Activated CD4-positive, alpha-beta T cell treated with anti-CD3 and anti-CD28 coated beads, Interleukin-2, amount 50 U/mL, for 48 hours (primary cell): ENCODE results near the gene KRTCAP2.
A peak's percentile ranks its signal among the peaks of the same experiment; 100 is the strongest.
"Not testable (repeated sequence)": the region's sequence is repeated elsewhere in the genome, so short reads cannot be mapped to it uniquely, and the experiment has no call there.

Source experiments
- DNase-seq, 2 experiments: peaks; one replicate each; pipeline ENCODE4 v3.0.0-alpha.2; 2020

The KRTCAP2 gene

DNA sequence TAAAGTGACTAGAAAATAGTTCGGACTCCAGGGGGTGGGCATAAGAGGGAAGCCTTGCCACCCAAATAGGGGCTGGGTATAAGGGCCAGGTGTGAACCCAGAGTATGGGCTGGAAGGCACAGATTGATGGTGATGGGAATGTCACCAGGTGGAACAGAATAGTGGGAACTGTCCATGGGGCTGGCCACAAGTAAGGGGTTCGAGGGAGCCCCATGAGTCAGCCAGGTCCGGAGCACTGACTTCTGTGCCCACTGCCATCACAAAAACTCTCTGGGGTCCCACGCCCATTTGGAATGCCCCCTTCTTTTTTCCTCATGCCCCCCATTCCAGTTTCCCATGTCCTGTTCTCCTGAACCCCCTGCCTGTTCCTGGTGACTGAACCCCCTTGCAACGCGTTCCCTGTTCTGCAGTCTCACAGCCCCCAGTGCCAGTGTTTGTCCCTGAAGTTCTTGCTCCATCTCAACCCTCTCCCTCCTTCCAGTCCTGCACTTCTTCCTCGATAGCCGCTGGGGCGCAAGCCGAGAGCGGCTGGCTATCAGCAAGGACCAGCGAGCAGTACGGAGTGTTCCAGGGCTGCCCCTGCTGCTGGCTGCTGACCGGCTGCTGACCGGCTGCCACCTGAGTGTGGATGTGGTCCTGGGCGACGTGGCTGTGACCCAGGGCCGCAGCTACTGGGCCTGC, 8.4 kb upstream of the KRTCAP2 start:
- no peak for DNase-seq

DNA sequence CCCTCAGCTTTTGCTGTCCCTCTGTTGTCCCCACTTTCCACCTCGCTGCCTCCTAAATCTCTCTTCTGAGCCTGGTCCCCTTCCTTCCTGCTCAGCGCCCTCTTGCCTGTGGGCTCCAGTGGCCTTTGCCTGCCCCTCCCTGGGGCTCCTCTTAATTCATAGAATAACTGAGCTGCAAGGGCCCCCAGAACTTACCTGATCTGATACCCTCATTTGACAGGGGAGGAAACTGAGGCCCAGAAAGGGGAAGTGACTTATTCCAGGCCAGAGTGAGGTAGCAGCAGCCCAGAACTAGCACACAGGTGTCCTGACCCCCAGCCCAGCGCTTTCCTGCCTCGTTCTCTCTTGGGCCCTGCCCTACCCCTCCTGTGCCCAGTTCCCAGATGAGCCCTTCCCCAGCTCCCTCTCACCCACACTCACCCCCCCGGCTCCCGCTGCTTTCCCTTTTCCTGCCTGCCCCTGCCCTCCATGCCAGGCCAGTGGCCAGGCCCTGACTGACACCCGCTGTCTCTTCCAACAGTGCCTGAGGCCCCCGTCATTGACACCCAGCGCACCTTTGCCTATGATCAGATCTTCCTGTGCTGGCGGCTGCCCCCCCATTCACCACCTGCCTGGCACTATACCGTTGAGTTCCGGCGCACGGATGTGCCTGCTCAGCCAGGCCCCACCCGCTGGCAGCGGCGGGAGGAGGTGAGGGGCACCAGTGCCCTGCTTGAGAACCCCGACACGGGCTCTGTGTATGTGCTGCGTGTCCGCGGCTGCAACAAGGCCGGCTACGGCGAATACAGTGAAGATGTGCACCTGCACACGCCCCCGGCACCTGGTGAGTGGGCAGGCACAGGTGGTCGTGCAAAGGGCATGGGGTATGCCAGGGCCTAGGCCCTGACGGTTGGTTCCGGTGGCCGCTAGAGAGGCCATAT, 6.3 kb upstream of the KRTCAP2 start:
- peak in 1 of 2 experiments; percentile 1 for DNase-seq

DNA sequence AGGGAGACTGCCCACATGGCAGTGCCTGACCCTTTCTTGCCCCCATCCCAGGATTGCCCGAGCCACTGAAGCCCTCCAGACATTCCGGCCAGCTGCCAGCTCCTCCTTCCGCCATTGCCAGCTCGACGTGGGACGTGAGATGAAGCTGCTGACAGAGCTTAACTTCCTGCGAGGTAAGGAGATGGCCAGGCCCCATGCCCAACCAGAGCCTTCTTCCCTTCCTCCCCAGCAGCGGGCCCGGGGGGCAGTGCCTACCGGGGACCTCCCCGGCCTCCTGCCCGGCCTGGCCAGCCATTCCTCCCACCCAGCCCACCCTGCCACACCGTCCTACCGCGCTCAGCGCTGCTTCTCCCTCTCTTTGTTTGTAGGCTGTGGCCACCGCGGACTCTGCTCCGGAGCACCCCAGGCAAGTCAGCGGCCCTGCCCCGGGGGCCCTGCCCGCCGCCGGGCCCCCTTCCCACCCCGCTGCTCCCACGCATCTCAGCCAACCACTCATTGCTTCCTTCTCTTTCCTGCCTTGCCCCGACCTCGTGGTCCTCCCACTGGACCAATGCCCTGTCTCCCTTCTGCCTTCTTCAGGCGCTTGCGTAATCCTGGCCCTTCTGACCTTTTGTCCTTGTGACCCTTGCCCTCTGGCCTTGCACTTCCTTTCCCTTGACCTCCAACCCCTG, 5.5 kb upstream of the KRTCAP2 start:
- DNase-seq = peak in 1 of 2 experiments; percentile 3

DNA sequence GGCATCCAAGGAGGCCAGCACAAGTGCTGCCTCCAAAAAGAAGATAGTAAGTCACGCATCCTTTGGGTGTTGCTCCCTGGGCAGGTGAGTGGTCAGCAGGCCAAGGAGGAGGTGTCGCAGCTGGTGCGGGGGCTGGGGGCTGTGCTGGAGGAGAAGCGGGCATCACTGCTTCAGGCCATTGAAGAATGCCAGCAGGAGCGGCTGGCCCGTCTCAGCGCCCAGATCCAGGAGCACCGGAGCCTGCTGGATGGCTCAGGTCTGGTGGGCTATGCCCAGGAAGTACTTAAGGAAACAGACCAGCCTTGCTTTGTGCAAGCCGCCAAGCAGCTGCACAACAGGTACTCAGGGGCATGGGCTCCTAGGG, 4.8 kb upstream of the KRTCAP2 start:
- peak in 1 of 2 experiments; percentile 2 for DNase-seq

DNA sequence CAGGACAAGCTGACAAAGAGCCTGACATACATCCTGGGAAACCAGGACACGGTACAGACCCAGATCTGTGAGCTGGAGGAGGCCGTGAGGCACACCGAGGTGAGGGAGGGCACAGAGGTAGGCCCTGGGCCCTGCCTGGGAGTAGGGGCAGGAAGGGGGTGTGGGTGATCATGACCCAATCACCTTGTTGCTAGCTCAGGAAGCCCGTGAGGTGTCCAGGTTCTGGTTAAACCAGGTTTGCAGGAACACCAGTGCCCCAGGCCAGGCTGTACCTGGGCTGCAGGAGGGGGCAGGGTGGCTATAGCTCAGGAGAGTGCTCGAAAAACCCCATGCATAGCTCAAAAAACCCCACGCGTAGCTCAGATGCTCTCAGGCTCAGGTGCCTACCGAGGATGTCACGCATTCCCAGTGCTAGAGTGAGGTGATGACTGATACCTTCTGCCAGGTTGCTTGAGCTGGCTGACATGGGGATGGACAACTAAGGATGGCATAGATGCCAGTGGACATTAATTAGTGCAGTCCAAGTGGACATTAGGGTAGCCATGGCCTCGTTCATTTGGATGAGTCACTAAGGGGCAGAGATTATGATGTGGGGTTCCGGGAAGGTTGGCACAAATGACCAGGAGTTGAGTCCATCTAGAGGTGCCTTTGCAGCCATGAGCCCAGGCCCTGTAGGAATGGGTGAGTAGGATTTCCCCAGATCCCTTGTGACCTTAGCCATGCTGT, 4.3 kb upstream of the KRTCAP2 start:
- peak in 1 of 2 experiments; percentile 1 for DNase-seq

DNA sequence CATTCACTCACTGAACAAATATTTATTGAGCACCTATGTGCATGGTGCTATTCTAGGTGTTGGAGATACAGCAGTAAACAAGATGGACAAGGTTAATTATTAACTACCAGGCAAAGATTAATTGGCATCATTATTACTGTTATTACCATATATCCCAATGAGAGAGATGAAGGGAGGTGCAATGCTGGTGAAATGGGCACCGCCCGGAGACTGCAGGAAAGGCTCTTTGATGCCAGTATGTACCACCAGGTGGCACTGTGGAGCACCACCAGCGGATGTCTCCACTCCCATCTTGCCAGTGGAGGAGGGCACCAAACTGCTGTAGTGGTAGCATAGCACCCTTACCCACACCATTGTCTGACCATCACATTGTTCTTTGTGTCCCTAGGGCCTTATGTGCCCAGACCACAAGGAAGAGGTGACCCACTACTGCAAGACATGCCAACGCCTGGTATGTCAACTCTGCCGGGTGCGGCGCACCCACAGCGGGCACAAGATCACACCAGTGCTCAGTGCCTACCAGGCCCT, 3.5 kb upstream of the KRTCAP2 start:
- peak; percentile 94 for DNase-seq

DNA sequence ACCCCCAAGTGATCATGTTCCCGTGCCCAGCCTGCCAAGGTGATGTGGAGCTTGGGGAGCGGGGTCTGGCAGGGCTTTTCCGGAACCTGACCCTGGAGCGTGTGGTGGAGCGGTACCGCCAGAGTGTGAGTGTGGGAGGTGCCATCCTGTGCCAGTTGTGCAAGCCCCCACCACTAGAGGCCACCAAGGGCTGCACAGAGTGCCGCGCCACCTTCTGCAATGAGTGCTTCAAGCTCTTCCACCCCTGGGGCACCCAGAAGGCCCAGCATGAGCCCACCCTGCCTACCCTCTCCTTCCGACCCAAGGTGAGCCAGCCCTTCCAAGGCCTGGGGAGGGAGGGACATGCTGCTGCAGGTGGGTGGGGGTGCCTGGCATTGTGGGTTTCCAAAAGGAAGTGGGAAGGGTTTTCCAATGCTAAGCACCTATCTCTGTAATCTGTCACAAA, 2.8 kb upstream of the KRTCAP2 start:
- DNase-seq = peak in 1 of 2 experiments; percentile 37

DNA sequence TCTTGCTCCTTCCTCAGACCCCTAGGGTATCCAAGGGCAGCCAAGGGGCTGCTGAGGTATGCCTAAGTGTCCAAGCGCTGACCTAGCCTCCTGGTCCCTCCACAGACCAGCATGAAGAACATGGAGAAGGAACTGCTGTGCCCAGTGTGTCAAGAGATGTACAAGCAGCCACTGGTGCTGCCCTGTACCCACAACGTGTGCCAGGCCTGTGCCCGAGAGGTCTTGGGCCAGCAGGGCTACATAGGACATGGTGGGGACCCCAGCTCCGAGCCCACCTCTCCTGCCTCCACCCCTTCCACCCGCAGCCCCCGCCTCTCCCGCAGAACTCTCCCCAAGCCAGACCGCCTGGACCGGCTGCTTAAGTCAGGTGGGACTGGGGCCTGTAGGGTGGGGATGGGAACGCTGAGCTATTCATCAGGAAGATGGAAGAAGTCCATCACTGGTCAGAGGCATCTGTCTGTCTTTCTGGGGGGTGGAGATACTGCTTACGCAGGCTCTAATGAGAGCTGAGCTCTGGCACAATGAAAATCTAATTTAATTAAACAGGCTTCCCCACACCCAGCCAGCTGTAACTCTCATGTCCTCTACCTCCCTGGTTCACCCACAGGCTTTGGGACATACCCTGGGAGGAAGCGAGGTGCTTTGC, 2.3 kb upstream of the KRTCAP2 start:
- DNase-seq = no peak

DNA sequence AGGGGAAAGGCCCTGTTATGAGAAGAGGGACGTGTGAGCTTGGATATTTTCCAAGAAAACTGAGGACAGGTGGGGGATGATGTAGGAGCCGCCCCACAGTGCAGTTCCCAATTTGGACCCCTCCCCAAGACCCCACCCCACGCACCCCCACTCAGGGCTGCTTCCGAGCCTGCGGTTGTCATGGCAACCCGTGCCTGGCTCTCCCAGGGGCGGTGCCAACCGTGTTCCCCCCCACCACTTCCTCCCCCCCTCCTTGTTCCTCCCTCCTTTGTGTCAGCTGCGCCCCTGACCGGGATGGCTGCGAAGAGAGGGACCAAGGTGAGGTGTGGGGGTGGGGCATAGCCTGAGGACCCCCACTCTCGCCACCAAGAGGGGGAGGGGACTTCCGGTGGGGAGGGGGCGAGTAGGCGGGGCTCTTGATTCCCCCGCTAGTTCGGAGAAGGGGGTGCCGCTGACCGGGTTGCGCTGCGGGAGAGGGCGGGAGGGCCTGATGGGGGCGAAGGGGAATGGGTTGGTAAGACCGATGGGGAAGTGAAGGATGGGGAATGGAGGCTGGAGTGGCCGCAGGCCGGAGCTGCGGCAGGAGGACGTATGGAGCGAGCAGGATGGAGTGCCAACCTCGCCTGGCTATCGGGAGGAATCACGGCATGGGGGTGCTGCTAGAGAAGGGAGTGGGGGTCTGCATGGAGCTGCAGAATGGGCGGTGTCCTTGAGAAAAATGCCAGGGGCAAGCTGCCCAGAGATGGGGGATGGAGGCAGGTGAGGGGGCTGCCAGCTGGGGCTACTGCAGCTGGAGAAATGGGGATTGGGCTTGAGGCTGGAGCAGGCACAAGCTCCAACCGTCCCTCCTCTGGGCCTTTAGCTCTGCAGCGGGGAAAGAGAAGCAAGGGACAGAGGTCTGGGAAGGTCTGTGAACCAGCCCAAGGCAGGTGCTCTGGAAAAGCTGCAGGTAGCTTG, 1.5 kb upstream of the KRTCAP2 start:
- peak; percentile 62 to 67 for DNase-seq

DNA sequence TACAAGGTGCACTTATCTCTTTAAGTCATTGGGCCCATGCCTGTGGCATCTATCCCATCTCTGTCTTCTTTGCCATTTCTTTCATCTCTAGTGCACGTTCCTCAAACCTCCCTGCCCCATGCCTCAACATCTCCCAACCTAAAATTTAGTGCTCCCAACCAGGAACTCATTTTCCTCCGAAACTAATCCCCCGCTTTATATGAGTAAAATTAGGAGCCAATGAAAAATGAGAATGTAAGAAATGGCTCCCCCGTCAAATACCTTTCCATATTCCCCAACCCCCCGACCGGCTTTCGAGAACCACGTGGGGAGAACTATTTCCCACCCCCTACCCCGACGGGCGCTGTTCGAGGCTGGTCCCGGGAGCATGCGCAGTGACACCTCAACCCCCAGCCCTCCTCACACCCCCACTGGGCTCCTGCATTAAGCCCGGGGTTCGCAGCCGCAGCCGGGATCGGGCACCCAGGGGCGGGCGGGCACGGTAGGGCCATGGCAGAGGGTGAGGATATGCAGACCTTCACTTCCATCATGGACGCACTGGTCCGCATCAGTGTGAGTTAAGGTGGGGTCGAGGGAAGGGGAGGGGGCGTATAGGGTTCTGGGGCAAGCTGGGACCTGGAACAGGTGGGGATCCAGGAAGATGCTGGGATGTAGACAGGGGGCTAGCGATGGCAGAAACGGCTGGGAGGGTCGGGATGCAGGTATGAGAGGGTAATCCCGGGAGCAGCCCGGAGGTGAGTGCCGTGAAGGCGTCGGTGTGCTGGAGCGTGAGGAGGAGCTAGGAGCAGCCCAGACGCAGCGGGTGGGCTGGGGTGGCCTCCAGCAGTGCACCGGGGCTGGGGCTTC, 597 bp upstream of the KRTCAP2 start, which contains the start of gene TRIM46:
Gene TRIM46 (plus strand): TSS at position 372 of the 846 bp plus-strand sequence. CDS start 118 bp downstream, at position 490.
- peak; percentile 80 to 84 for DNase-seq

DNA sequence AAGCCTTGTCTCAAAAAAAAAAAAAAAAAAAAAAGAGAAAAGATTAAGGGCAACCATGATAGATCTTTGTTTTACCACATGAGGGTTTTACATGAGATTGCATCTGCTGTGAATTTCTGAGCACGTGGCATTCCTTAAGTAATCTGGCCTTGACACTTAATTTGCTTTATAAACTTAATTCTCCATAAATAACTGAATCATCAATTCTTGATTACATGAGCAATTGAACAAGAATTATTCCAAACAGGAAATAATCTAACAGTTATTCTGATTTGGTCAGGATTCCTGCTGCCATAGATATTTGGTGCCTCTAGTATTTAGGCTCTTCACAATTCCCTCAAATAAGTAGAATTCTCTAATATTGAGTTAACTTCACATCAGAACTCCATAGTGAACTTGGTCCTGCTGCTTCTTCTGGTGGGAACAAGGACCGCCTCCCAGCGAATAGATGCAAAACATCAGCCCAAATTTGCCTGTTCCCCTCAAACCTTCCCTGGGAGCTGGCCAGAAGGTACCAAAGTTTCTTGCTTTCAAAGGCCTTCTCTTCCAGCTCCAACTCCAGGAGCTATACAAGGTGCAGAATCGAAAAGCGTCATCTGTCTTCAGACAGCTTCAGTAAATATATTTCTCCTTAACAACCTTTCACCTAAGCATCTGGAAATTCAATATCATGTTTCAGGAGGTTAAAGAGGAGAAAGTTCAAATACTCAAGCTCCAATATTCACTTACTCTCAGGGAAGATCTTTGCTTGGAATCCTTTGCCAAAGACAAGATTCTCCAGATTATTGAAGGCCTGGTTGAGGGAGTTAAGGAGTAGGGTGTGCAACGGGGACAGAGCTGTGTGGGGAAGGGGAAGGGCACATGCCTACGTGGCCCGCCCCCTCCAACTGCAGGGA, 1.0 kb downstream of the KRTCAP2 start:
- DNase-seq = no peak

DNA sequence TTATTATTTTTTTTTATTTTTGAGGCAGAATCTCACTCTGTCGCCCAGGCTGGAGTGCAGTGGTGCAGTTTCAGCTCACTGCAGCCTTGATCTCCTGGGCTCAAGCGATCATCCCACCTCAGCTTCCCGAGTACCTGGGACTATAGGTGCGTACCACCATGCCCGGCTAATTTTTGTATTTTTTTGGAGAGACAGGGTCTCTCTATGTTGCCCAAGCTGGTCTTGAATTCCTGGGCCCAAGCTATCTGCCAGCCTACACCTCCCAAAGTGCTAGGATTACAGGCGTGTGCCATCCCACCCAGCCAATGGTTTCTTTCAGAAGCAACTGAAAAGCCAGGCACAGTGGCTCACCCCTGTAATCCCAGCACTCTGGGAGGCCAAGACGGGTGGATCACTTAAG, 2.3 kb downstream of the KRTCAP2 start:
- no peak for DNase-seq

DNA sequence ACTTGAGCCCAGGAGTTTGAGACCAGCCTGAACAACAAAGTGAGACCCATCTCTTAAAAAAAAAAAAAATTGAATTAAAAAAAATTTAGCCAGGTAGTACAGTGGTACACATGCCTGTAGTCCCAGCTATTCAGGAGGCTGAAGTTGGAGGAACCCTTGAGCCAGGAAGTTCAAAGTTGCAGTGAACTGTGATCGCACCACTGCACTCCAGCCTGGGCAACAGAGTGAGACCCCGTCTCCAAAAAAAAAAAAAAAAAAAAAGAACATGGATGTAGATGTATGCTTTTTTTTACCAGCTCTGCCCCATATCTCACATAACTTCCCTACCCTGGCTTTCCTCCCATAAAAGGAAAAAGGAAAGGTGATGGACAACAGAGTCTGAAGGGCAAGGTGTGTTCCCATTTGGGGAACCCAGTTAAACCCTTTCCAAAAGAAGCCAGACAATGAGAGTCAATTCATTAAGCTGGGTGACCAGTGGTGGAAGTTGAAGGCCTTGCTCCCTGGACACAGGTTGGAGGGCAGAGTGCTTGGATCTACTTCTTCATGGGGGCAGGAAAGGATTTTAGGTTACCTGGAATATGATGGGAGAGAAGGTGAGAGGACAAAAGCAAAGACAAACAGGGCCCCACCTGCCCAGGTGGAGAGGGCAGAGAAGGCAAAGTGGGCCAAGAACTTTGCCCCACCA, 2.9 kb downstream of the KRTCAP2 start:
- no peak for DNase-seq

DNA sequence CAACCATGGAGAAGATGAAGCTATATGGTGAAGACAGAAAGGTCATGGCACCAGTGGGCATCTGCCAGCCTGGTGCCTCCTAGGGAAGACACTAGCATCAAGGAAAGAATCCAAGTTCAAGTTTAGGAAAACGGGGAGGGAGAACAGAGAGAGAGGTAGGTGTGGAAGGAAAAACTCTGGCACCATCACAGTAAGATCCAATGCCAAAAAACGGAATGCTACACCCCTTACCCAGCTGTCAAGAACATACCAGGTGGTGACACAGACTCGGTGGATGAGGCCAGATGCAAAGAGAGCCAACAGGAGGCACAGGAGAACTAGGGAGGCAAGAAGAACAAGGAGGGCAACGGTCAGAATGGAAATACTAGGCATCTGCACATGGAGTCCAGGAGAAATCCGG, 3.6 kb downstream of the KRTCAP2 start:
- no peak for DNase-seq

DNA sequence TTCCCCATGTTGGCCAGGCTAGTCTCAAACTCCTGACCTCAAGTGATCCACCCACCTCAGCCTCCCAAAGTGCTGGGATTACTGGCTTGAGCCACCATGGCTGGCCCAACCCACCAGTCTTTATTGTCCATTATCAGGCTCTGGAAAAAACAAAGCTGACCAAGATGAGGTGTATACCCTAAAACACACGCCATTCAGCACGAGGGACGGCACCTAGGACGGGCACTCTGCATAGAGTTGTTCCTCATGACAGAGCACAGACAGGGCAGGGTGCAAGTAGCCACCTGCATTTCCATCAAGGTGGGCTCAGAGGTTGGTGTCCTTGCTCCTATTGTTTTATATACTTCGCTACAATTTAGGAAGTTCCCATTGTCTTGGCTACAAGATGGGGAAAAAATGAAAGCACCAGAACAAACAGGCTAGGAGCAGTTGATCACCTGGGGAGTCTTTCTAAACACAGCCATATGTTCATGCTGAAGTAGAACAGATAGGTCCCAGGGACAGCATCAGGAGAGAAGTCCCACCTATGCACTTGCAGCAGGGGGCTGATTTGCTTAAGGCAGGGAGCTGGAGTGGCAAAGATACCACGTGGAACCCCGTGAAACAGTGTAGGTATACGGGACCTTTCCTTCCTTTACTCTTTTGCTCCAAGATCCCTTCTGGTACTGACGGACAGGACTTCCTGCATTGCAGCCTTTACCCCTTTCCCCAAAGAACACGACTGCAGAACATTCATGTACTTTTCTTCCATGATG, 4.5 kb downstream of the KRTCAP2 start:
- no peak for DNase-seq

DNA sequence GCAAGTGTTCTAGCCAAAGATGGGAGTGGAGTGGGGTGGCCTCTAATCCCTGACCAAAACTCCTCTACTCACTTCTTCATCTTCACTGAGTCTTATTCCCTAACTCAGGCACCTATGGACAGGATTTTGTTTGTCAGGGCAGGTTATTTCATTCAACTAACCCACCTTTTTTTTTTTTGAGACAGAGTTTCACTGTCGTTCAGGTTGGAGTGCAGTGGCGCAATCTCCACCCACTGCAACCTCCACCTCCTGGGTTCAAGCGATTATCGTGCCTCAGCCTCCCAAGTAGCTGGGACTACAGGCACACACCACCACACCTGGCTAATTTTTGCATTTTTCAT, 5.0 kb downstream of the KRTCAP2 start:
- not testable (repeated sequence) for DNase-seq
